ENCODE data around the gene MUC6.

Gene MUC6

DNA sequence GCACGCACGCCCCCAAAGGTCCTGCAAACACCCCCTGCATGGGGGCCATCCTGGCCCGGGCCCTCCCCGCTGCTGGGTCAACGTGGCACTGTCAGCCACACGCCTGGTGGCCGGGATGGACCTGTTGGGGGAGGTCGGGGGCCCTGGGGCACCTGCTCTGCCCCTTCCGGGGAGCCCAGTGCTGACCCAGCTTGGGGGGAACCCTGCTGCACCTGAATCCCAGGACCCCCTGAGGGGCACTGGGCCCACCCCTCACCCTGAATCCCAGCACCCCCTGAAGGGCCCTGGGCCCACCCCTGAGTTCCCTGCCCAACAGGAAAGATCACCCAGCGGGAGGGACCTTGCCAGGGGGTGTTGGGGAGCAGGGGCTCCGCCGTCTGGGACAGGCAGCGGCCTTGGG lies 413 bp upstream of the MUC6 start:
- DNase-seq (ENCODE audit: low spot score) = no peak

DNA sequence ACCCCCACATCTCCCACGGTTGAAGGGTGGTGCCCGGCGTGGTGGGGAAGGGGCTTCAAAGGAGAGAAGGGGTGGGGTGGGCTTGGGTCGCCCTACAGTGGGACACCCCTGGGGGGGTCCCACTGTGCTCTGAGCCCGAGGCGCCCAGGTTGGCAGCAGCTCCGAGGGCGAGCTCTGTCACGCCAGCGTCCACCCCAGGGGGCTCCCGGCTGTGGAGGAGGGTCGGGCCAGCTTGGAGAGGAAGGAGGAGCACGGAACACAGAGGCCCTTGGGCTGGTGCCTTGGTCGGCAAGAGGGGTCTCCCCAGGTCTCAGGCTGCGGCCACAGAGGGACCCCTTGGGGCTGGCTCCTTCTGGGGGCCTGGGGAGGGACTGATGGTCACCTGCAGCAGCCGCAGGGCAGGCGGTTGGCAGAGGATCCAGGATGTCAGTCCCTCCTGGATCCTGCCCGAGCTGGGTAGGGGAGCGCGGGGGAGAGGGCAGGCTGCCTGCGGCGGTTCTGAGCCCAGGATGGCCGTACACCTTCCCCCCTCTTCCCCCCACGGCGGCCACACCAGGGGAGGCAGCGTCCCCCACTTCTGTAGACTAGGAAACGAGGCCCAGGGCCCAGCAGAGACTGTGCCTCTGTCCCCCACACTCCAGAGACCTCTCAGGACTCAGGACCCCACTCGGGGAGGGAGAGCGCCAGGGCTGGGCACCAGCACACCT lies 788 bp downstream of the MUC6 start:
- DNase-seq (ENCODE audit: low spot score) = no peak

DNA sequence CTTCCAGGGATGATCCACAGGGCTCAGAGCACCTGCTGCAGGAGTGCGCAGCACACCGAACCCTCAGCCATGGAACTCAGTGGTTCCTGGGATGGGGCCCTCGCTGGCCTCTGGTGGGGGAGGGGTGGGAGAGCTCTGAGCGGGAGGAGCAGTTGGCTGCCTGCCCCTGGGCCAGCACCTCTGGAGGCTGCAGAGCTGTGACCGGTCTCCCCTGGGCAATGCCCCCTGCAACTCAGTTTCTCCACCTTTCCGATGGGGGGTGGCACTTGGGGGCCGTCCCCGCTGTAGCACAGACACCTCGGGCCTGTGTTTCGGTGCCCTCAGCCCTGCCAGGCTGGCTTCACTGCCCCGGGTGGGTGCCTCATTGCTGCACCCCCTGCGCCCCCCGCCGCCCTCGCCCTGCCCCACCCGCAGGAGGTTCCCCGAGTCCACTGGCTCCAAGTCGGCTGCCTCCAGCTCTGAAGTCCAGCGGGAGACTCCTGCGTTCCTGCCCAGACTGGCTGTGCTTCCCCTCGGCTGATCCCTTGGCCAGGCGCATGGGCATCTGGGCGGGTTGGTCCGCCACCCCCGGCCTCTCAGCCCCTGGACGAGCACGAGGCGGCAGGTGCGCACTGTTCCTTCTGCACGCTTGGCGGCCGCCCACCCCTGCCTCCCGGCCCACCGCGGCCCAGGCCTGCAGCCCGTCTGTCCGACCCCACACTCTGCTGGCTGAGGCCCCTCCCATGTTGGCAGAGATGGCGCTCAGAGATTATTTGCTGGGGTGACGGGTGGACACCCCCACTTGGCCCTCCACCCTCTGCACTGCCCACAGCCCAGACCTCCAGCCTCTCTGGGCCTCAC lies 1.8 kb downstream of the MUC6 start:
- DNase-seq (ENCODE audit: low spot score) = no peak

DNA sequence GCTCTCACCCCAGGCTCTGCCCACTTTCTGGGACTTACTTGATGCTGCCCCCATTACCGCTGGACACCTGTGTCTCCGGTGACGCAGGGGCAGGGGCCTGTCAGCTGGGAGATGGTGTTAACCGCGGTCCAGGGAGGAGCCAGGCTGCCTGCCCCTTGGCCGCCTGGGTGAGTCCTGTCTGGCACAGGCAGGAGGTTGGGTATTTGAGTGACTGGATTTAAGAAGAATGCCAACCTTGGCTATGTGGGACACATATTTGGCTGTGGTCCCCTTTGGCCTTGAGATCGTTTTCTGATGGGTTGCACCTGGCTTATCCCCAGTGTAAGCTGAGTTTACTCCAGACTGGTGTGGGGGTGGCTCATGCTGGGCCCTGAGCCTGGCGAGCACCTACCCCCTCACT lies 2.5 kb downstream of the MUC6 start:
- no peak for DNase-seq (ENCODE audit: low spot score)

DNA sequence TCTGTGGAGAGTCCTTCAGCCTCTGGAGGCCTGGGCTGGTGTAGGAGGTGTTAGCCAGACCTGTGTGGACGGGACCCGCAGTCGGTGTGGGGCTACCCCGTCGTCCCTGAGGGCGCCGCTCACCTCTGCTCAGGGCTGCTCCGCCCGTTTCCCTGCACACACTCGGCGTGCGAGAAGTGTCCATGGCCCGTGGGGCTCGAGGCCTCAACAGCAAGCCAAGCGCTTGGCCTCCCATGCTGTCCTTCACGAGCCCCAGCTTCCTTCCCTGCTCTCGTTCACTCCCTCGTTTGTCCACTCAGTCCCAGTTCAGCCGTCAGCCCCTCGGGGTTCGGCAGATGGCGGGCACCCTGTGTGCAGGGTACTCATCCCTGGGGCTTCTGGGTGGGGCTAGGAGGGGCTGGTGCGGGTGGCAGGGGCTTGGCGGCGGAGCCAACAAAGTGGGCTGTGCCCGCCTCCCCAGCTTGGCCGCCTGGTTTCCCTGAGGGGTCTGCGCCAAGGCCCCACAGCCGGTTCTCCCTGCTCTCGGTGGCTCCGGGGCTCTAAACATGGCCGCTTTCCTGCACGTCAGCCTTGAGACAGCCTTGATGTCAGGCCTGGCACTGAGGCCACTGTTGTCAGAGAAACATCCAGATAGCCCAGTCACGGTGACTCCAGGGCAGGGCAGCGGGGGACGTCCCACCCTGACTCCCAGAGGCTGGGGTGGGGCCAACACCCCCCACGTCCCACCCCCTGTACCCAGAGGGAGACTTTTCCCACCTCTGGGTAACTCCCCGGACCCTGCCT lies 3.3 kb downstream of the MUC6 start:
- no peak for DNase-seq (ENCODE audit: low spot score)

DNA sequence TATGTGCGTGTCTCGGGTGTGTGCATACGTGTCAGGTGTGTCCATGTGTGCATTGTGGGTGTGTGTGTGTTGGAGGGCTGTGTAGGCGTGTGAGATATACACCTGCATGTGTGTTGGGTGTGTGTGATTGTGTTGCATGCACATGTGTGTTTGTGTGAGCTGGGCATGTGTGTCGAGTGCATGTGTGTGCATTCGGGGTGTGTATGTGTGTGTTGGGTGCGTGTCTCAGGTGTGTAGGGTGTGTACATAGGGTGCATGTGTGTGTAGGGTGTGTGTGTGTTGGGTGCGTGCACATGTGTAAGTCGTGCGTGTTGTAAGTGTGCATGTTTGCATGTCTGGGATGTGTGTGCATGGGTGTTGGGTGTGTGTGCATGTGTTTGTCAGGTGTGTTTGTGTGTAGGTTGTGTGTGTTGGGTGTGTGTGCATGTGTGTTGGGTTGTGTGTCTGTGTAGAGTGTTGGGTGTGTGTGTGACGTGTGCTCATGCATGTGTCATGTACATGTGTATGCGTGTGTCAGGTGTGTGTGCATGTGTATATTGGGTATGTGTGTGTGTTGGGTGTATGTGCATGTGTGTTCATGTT lies 4.1 kb downstream of the MUC6 start:
- no peak for DNase-seq (ENCODE audit: low spot score)

DNA sequence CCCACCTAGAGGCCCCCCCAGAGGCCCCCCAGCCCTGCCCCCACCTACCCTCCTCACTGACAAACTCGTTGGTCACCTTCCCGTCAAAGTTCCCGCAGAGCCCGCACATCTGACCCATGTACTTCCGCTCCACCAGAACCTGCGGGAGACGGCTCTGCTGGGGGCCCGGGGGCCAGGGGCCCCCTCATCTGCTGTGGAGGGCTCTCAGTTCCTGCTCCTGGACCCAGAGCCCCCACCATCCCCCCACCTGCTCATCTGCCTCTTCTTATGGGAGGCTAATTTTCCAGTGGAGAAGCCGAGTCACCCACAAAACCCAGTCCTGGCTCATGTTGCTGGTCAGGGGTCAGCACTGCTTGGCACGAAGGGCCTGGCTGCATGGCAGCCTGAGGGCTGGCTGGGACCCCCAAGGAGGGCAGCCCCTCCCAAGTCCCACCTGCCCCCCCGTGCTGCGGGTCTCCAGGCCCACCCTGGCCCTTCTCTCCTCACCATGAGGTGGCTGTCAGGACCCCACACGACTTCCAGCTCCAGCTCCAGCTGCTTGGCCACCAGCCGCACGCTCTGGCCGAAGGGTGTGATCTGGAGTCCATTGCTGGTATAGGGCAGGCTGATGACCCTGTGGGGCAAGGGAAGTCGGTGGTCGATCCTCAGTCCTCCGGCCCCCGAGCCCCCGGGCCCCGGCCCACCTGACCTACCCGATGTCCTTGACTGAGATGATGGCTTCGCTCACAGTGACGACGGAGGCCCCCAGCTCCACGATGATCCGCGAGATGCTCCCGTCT lies 5.2 kb downstream of the MUC6 start:
- no peak for DNase-seq (ENCODE audit: low spot score)

DNA sequence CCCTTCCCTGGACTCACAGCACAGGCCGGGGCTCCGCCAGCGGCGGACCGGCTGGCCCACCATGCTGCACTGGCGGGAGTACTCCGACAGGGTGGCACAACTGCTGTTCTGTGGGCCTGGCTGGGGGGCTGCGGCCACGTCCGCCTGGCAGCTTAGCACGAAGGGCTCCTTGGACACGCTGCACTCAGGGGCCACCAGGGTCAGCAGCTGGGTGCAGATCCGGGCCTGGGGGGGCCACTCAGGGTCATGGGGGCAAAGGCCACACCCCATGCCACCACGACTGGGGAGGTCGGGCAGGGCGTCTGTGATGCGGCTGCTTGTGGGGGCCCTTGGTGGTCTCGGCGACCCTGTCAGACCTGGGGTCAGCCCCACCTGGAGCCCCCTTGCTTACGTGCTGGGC lies 6.0 kb downstream of the MUC6 start:
- DNase-seq (ENCODE audit: low spot score) = no peak

DNA sequence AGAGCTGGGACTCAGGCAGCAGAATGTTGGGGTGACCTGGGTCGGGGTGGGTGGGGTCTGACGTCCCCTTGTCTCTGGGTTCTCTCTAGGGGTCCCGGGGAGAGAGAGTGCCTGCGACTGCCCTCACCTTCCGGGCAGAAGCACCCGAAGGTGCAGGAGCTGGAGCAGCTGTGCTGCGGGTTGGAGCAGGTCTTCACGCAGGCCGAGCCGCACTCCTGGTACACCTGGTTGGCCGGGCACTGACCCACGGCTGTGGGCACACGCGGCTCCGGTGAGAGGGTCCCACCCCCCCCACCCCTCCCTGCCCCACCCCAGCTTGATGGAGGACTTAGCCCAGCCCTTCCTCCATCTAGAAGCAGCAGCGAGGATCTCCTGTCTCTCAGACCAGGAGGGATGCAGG lies 6.4 kb downstream of the MUC6 start:
- no peak for DNase-seq (ENCODE audit: low spot score)

DNA sequence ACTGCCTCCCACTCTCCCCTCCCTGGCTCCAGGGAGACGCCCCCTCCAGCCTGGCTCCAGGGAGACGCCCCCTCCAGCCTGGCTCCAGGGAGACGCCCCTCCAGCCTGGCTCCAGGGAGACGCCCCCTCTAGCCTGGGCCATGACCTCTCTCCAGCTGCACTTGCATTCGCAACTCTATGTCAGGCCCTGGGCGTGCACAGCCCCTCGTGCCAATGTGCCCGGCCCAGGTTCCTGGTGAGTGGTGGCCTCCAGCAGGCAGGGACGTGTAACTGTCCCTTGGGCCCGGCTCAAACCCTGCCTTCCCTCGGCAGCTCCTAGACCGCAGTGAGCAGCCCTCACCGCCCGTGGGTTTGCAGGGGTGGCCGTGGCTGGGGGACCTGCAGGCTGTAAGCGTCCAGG lies 6.9 kb downstream of the MUC6 start:
- DNase-seq (ENCODE audit: low spot score) = no peak

DNA sequence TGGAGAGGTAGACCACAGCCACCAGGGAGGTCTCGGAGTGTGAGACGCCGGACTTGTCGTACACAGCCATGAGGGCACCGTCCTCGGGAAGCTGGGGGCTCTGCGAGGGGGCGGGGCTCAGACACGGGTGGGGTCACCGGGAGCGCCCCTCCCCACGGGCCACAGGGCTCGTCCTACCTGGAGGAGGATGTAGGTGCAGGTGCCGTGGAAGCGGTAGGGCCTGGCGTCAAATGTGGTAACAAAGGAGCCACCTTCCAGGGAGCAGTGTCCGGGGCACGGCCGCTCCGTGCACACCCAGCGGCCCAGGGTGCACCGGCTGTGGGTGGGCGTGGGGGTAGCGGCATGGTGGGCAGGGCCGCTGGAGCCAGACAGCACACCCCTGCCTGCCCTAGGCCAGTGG lies 7.5 kb downstream of the MUC6 start:
- no peak for DNase-seq (ENCODE audit: low spot score)

DNA sequence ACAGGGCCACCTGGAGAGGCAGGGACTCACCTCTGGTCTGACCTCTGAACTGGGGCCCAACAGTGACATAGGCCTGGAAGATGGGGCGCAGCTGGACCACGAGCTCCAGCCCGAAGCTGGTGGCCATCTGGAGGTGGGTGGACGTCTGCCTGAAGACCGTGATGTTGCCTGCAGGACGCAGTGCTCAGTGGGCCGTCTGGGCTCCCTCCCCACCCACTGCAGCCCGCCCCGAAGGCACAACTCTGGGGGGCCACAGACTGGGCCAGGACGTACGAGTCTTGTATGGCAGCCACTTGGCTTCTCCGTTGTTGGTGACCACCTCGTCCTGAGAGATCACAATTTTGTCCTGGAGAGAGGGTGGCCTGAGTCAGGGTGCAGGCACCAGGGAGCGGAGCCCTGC lies 7.9 kb downstream of the MUC6 start:
- no peak for DNase-seq (ENCODE audit: low spot score)

DNA sequence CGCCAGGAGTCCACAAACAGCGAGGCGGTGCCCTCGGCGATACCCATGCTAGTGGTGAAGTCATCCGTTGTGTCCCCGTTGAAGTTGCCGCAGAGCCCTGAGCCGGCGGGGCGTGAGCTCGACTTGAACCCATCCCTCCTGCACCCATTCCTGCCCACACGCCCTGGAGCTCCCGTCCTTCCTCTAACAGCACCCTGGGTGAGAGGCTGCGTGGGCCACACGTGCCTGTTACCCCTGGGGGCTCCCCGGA lies 8.3 kb downstream of the MUC6 start:
- no peak for DNase-seq (ENCODE audit: low spot score)

DNA sequence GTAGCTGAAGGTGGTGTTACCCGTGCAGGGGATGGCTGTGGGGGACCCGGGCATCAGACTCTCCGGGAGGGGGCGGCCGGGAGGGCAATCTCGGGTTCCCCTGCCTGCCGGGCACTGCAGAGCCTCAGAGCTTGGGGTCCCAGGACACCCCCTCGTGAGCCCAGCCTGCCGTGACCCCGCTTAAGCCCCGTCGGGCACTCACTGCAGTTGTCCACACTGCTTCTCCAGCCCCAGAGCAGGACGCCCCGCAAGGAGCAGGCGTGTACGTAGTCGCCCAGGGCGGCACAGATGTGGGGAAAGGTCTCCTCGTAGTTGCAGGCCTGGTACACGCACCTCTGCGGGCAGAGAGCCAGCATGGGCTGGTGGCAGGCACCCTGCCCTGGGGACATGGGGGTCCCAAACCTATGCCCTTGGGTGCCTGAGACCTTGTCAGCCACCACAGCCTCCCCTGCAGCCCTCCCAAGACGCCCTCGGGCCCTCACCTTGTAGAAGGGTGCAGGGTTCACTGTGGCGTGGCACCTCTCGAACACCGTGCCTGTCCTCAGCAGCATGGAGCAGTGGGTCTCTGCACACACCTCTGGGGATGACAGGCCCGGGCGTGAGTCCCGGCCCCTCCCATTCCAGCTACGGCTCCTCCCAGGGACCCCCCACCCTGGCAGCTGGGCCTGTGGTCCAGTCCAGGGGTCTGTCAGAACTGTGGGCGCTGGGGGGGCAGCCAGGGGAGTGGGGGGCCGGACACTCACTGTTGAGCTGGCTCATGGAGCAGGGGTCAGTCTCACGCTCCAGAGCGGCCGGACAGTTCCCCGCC lies 8.8 kb downstream of the MUC6 start:
- DNase-seq (ENCODE audit: low spot score) = no peak

DNA sequence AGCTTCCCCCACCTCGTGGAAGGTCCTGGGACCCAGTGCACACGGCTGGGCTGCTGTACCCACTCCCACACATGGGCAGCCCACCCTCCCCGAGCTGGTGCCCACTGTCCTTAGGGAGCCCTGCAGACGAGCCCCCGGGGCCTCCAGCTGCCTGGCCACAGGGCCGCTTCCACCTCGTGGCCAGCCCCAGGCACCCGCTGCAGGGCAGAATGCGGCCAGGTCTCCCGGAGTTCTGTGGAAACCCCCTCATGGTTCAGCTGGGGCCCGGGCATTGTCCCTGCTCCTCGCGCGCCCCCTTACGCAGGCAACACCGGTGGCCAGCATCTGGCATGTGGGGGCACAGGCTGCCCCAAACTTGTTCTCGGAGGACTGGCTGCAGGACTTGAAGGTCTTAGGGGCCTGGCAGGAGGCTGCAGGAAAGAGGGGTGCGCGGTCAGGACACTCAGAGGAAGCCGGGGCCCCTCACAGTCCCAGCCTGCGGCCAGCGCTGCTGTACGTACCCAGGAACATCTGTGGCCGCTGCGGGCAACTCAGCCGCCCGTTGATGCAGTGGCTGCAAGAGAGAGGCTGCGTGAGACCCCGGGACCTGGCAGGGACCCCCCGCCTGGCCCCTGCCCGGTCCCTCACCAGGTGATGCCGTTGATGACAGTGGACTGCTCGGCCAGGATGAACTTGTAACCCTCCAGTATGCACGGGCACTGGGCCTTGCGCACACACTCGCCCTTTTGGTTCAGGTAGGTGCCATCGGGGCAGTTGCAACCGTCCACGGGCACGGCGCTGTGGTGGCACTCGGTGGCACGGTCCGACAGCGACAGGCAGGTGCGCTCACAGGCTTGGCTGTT lies 9.7 kb downstream of the MUC6 start:
- no peak for DNase-seq (ENCODE audit: low spot score)

DNA sequence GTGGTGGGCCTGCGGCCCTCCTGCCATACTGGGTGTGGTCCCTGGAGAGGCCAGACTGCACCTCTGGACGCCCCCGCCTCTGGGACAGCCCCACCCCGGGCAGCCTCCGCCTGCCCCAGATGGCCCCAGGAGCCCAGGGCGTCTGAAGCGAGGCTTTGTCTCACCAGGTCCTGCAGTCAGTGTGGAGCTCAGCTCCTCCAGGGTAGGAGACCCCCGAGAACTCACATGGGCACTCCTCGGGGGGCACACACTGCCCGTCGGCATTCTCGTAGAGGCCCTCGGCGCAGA lies 10.4 kb downstream of the MUC6 start:
- no peak for DNase-seq (ENCODE audit: low spot score)

DNA sequence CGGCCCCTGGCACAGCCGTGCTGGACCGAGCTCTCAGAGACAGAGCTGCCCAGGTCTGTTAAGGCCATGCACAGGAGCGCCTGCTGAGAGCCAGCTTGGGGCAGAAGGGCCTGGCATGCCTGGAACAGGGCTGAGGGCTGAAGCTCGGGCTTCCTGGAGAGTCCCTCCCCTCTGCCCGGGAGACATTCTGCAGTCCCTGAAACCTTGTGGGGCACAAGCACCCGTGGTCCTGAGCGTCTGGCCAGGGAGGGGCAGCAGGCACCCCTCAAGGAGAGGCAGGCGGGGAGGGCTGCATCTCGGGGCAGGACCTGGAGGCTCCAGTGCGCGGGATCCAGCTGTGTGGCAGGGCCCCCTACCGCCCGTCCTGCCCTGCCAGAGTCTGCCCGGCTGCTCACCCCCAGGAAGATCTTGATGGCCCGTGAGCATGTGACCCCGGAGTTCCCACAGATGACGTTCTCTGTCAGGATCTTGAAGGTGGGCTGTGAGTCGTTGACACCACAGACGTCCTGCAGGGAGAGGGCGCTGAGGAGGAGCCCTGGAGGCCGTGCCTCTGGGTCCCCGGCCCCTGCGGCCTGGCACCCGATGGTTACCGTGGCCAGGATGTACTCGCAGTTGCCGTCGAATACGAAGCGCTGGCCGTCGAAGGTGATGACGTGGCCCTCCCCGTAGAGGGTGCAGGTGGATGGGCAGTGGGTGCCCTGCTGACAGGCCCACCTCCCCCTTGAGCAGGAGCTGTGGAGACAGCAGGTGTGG lies 10.9 kb downstream of the MUC6 start:
- DNase-seq (ENCODE audit: low spot score) = no peak

DNA sequence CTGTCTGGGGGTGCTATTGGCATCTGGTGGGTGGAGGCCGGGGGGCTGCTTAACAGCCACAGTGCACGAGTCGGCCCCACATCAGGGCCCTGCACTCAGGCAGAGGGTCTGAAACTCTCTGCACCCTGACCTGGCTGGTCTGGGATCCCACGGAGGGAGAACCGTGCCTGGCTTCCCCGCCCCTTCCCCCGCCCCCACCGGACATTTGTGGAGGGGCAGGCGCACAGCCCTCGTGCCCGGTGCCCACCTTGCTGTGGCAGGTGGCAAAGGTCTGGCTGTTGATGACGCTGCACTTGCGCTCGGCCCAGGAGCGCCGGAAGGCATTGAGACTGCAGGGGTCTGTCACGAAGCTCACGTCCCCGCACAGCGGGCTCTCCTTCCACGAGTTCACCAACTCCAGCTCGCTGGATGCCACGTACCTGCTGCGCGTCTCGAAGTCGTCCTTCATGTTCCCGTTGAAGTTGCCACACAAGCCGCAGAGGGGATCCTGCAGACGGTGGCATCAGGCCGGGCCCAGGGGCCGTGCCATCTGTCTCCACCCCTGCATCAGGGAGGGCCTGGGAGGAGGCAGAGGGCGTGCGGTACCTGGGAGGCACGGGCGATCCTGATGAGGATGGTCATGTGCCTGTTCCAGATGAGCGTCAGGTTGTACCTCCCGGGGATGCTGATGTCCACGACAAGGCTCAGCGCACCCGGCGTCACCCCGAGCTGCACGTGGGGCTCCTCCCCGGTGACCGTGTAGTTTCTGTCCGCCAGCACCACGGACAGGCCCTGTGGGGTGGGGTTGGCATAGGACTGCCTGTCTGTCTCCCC lies 11.7 kb downstream of the MUC6 start:
- no peak for DNase-seq (ENCODE audit: low spot score)
